Smooth muscle cell (in vitro differentiated cells): ENCODE data around the gene RAB15. TPM values are rescaled to one million over a fixed set of nuclear protein-coding genes. Genes with fewer than 3 reads are reported as not detected.

Experiments used
- DNase-seq: peaks from one replicate; lab custom pipeline; 2025; ENCODE audit not compliant: unreplicated experiment; lab: John Stamatoyannopoulos, UW
- H2AFZ ChIP-seq: fragments of 200-600 bp; sonication (generic); 2 replicates; pipeline ENCODE4 v1.6.0; 2016; ENCODE audit warnings: antibody characterized with exemption, low read depth, mild to moderate bottlenecking
- H3F3A ChIP-seq: fragments of 200-600 bp; sonication (generic); 2 replicates; pipeline ENCODE4 v1.6.0; 2017; ENCODE audit warnings: antibody characterized with exemption, low read depth
- H3K27ac ChIP-seq: fragments of 200-600 bp; sonication (generic); 2 replicates; pipeline ENCODE4 v1.5.1; 2016; ENCODE audit warnings: low read depth, mild to moderate bottlenecking
- H3K27me3 ChIP-seq: fragments of 200-600 bp; sonication (generic); 2 replicates; pipeline ENCODE4 v1.6.1; 2016; ENCODE audit warnings: low read depth, mild to moderate bottlenecking
- H3K36me3 ChIP-seq: fragments of 200-600 bp; sonication (generic); 2 replicates; pipeline ENCODE4 v1.5.1; 2016; ENCODE audit warnings: low read depth
- H3K4me1 ChIP-seq: fragments of 200-600 bp; sonication (generic); 2 replicates; pipeline ENCODE4 v1.5.1; 2016; ENCODE audit warnings: low read depth
- H3K4me2 ChIP-seq: fragments of 200-600 bp; sonication (generic); 2 replicates; pipeline ENCODE4 v1.6.0; 2016; ENCODE audit warnings: mild to moderate bottlenecking
- H3K4me3 ChIP-seq: fragments of 200-600 bp; sonication (generic); 2 replicates; pipeline ENCODE4 v1.5.1; 2016; ENCODE audit warnings: mild to moderate bottlenecking
- H3K79me2 ChIP-seq: fragments of 200-600 bp; sonication (generic); 2 replicates; pipeline ENCODE4 v1.6.0; 2016; ENCODE audit warnings: low read depth, mild to moderate bottlenecking
- H3K9ac ChIP-seq: fragments of 200-600 bp; sonication (generic); 2 replicates; pipeline ENCODE4 v1.6.0; 2016; ENCODE audit warnings: low read depth
- H3K9me3 ChIP-seq: fragments of 200-600 bp; sonication (generic); replicated peaks from 2 replicates; pipeline ENCODE4 v1.5.1; 2016; ENCODE audit warnings: low read depth
- H4K20me1 ChIP-seq: fragments of 200-600 bp; sonication (generic); 2 replicates; pipeline ENCODE4 v1.6.0; 2016; ENCODE audit warnings: low read depth
- WGBS: methylation state at CpG from one replicate; pipeline ENCODE4 v1.1.7; 2016; ENCODE audit warnings: low lambda C conversion rate; 5-methylcytosine and 5-hydroxymethylcytosine counted together
- polyA plus RNA-seq: library from polyadenylated mRNA; unstranded; fragments of >200 nt; fragmentation: Nextera tagmentation; extraction: Ambion mirVana; gene quantifications from 2 replicates; pipeline ENCODE4 v1.2.1, GENCODE V29; 2016
- total RNA-seq: library from RNA; depleted of rRNA; stranded (reverse); fragments of >200 nt; gene quantifications from 2 replicates; pipeline ENCODE4 v1.2.3, GENCODE V29; 2014
- TF ChIP-seq, protein P1 (sequence below): fragments of 200-600 bp; sonication (generic); IDR thresholded peaks from 2 replicates; pipeline ENCODE4 v1.5.1; 2017; ENCODE audit warnings: borderline replicate concordance, mild to moderate bottlenecking, antibody characterized with exemption; ENCODE audit not compliant: insufficient read depth, poor library complexity, severe bottlenecking

The RAB15 gene
- total and polyA plus RNA-seq, 2 experiments from 2014 or later, result 7.1 to 7.7 TPM

DNA sequence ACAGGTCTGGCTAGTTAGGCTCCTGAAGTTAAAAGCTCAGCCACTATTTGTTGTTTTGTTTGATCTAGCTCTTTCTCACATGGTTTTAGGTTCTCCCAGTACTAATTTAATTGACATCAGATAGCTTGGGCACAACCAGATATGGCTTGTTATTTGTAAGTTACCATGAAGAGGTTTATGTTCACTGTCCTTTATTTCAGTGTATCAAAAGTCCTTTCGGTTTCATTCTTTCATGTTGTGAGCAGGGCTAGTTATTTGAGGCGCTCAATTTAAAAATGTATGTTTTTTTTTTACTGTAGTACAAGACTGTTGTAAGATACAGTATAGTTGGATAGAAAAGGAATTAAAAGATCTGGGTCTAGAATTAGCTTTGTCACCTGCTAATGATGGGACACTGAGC lies 36.6 kb downstream of the RAB15 start:
- H3K9ac ChIP-seq, result no peak overlapping the region
- DNase-seq, result no peak
- H3K4me3 ChIP-seq, result no peak overlapping the region
- TF ChIP-seq, protein P1, sequence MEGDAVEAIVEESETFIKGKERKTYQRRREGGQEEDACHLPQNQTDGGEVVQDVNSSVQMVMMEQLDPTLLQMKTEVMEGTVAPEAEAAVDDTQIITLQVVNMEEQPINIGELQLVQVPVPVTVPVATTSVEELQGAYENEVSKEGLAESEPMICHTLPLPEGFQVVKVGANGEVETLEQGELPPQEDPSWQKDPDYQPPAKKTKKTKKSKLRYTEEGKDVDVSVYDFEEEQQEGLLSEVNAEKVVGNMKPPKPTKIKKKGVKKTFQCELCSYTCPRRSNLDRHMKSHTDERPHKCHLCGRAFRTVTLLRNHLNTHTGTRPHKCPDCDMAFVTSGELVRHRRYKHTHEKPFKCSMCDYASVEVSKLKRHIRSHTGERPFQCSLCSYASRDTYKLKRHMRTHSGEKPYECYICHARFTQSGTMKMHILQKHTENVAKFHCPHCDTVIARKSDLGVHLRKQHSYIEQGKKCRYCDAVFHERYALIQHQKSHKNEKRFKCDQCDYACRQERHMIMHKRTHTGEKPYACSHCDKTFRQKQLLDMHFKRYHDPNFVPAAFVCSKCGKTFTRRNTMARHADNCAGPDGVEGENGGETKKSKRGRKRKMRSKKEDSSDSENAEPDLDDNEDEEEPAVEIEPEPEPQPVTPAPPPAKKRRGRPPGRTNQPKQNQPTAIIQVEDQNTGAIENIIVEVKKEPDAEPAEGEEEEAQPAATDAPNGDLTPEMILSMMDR, result no peak
- no peak overlapping the region for H3K4me2 ChIP-seq
- peaks cover 9% of the 10 kb centered on the region for H3K36me3 ChIP-seq
- H3K79me2 ChIP-seq, result no peaks in the 10 kb centered on the region
- WGBS, result 99% methylated on average over 2 of the region's 2 CpGs
- peaks cover 47% of the 10 kb centered on the region for H4K20me1 ChIP-seq
- H2AFZ ChIP-seq, result no peak overlapping the region
- H3K27ac ChIP-seq, result no peak overlapping the region
- no peaks in the 10 kb centered on the region for H3K9me3 ChIP-seq
- H3F3A ChIP-seq, result no peaks in the 10 kb centered on the region
- H3K4me1 ChIP-seq, result no peaks in the 10 kb centered on the region
- H3K27me3 ChIP-seq, result no peaks in the 10 kb centered on the region

DNA sequence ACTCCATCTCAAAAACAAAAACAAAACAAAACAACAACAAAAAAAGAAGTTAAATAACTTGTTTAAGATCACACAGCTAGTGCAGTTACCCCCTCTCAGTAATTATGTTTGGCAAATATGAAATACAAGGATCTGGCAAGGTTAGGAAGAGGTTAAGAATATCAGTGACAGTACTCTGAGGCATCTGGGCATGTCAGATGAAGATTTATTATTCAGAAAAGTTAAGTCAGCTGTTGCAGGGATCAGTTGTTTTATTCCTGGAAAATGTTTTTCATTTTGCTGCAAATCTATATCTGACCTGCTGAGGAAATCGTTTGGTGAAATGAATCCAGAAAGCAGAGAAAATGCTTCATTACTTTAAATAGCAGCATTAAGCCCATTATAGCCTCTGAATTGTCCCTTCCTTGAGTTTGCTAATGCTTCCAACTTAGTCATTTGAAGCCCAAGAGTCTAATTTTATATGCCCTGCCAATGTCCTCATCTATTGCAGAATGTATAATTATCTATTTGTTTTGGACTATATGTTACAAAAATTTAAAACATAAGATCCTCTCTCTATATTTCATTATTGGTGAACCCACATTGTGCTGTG lies 37.7 kb downstream of the RAB15 start:
- Histone ChIP-seq H4K20me1 (peaks cover 57% of the 10 kb centered on the region), H3K9me3 (no peaks in the 10 kb centered on the region), H2AFZ (no peak overlapping the region), H3K9ac (no peak overlapping the region), H3K4me3 (no peak overlapping the region), H3K27ac (no peak overlapping the region), H3F3A (no peaks in the 10 kb centered on the region), H3K4me2 (no peak overlapping the region), H3K27me3 (no peaks in the 10 kb centered on the region), H3K79me2 (no peaks in the 10 kb centered on the region), H3K36me3 (peaks cover 9% of the 10 kb centered on the region), H3K4me1 (no peaks in the 10 kb centered on the region)
- TF ChIP-seq, protein P1, result no peak
- 100% methylated on average over 1 of the region's 1 CpG for WGBS
- no peak for DNase-seq

DNA sequence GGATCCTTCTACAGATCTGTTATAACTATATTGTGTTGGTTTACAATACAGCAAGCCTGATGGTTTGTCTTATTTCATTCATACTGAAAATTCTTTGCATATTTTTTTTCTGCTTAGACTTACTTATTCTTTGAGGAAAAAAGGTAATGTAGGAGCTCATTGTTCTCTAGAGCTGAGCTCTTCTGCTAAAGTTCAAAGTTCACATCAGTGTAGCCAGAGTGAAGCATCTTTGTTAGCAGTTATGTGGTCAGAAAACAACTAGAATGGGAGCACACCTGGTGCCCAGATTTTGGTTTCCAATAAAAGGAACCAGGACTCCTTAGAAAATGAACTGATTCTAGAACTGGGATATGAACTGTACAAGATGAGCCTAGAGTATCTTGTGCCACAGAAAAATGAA lies 39.9 kb downstream of the RAB15 start:
- Histone ChIP-seq H3K79me2 (no peaks in the 10 kb centered on the region), H3K36me3 (peaks cover 11% of the 10 kb centered on the region), H3K4me1 (no peaks in the 10 kb centered on the region), H3F3A (no peaks in the 10 kb centered on the region), H3K27me3 (no peaks in the 10 kb centered on the region), H4K20me1 (peaks cover 59% of the 10 kb centered on the region), H3K4me3 (no peak overlapping the region), H2AFZ (no peak overlapping the region), H3K27ac (no peak overlapping the region), H3K4me2 (no peak overlapping the region), H3K9ac (no peak overlapping the region), H3K9me3 (no peaks in the 10 kb centered on the region)
- TF ChIP-seq, protein P1, result no peak
- DNase-seq, result no peak

DNA sequence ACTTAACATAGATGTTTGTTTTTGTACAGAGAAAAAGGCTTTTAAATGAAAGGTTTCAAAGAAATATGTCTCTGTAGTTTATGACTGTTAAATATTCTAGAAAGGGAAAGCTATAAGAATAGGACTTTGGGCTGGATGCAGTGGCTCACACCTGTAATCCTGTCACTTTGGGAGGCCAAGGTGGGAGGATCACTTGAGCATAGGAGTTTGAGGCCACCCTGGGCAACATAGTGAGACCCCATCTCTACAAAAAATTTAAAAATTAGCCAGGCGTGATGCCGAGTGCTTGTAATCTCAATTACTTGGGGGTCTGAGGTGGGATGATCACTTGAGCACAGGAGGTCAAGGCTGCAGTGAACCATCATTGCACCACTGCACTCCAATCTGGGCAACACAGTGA lies 41.0 kb downstream of the RAB15 start:
- no peaks in the 10 kb centered on the region for H3K4me1 ChIP-seq
- 98% methylated on average over 2 of the region's 2 CpGs for WGBS
- H3F3A ChIP-seq, result no peaks in the 10 kb centered on the region
- H3K9me3 ChIP-seq, result no peaks in the 10 kb centered on the region
- no peak overlapping the region for H3K9ac ChIP-seq
- no peak overlapping the region for H3K27ac ChIP-seq
- DNase-seq, result no peak
- H3K4me3 ChIP-seq, result no peak overlapping the region
- TF ChIP-seq, protein P1, result no peak
- H4K20me1 ChIP-seq, result peaks cover 60% of the 10 kb centered on the region
- H3K36me3 ChIP-seq, result peaks cover 18% of the 10 kb centered on the region
- H3K79me2 ChIP-seq, result no peaks in the 10 kb centered on the region
- H3K4me2 ChIP-seq, result no peak overlapping the region
- no peaks in the 10 kb centered on the region for H3K27me3 ChIP-seq
- no peak overlapping the region for H2AFZ ChIP-seq
